Gastroesophageal sphincter (tissue), 4 donors: Measurements from ENCODE around the gene SYNPO. TPM values are rescaled to one million over a fixed set of nuclear protein-coding genes. Genes with fewer than 3 reads are reported as not detected.

Experiments
- ATAC-seq: fragments of 150-250 bp; one replicate; pipeline ENCODE4 v1.9.1; 2016; ENCODE audit warnings: mild to moderate bottlenecking, moderate library complexity
- H3K27ac ChIP-seq, 4 donors: fragments of 200-600 bp; sonication (generic) in 3 of 4; 1 replicate in 3 of 4; 2 replicates in 1 of 4; pipeline ENCODE4 v1.5.1; 2016 to 2019
- H3K27me3 ChIP-seq: fragments of 200-600 bp; sonication (generic); one replicate; pipeline ENCODE4 v1.5.1; 2019
- H3K36me3 ChIP-seq, 2 donors: fragments of 200-600 bp; sonication (generic); one replicate each; pipeline ENCODE4 v1.5.1; 2019; ENCODE audit warnings: control low read depth in 1 of 2
- H3K4me1 ChIP-seq, 3 donors: fragments of 200-600 bp; sonication (generic); 1 replicate in 2 of 3; 2 replicates in 1 of 3; pipeline ENCODE4 v1.5.1; 2016 to 2019; ENCODE audit warnings: control low read depth in 2 of 3
- H3K4me3 ChIP-seq, 2 donors: fragments of 200-600 bp; sonication (generic); one replicate each; pipeline ENCODE4 v1.5.1; 2019; ENCODE audit warnings: mild to moderate bottlenecking in 1 of 2, moderate library complexity in 1 of 2
- H3K9me3 ChIP-seq, 3 donors: fragments of 200-600 bp; sonication (generic); one replicate each; pipeline ENCODE4 v1.5.1; 2017 to 2019; ENCODE audit warnings: control low read depth in 2 of 3
- EP300 ChIP-seq: sonication (generic); formaldehyde crosslinking; IDR thresholded peaks from one replicate; pipeline ENCODE4 v1.6.1; 2017; ENCODE audit warnings: antibody characterized with exemption, mild to moderate bottlenecking
- POLR2A ChIP-seq, 2 donors: fragments of 450-650 bp; IDR thresholded peaks; one replicate each; pipeline ENCODE4 v1.6.1; 2017; ENCODE audit warnings: antibody characterized with exemption in 2 of 2, mild to moderate bottlenecking in 2 of 2, moderate library complexity in 1 of 2
- POLR2AphosphoS5 ChIP-seq: sonication (generic); formaldehyde crosslinking; IDR thresholded peaks from one replicate; pipeline ENCODE4 v1.6.1; 2017; ENCODE audit warnings: antibody characterized with exemption
- WGBS, 2 donors: methylation state at CpG; one replicate each; pipeline ENCODE4 v1.1.5; 2018; ENCODE audit warnings: low coverage in 1 of 2; 5-methylcytosine and 5-hydroxymethylcytosine counted together
- total RNA-seq, 4 donors: library from RNA; depleted of rRNA; stranded (reverse); fragments of >200 nt; gene quantifications; one replicate each; pipeline ENCODE4 v1.1.0, GENCODE V29; 2016
- TF ChIP-seq, protein P1 (sequence below), 4 experiments: fragments of 200-600 bp in 2 of 4; fragments of 450-650 bp in 2 of 4; sonication (generic) in 1 of 4; IDR thresholded peaks; one replicate each; pipeline ENCODE4 v1.5.1; 2017 to 2019; ENCODE audit warnings: antibody characterized with exemption in 4 of 4, mild to moderate bottlenecking in 2 of 4, moderate library complexity in 2 of 4

Gene SYNPO
- total RNA-seq, 4 donors from 2014 or later, result 31.6 to 50.5 (median 37.4) TPM

DNA sequence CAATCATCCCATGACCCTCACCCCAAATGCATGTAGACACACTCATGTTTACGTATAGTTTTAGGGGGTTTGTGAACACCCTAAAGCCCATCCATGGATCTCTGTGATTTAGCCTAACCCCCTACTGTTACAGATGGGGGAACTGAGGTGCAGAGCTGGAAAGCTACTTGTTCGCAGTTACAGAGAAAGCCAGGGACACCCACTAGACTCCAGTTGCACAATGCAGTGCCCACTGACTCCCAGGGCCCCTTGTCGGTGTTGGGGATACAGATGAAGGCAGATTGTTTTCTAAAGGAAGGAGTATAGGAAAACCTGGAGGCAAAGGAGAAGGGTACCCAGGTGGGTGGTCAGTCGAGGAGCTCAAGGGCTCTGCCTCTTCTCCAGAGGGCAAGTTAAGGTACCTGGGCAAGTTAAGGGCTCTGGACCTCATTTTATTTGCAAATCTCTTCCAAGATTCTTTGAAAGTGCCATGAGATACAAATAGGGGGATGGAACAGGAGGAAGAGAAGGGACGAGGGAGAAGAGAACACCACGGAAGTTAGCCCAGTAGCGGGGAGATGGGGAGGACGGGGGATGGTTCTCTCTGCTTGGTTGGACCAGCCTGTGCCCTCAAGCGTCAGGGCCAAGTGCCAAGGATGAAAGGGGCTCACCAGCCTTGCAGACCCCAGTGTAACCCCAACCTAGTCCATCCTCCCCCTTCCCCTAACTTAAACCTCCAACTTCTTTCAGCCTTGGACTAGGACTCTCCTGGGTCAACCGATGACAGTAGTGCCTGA, 21.5 kb downstream of the SYNPO start:
- no peak for TF ChIP-seq POLR2AphosphoS5
- TF ChIP-seq, protein P1, sequence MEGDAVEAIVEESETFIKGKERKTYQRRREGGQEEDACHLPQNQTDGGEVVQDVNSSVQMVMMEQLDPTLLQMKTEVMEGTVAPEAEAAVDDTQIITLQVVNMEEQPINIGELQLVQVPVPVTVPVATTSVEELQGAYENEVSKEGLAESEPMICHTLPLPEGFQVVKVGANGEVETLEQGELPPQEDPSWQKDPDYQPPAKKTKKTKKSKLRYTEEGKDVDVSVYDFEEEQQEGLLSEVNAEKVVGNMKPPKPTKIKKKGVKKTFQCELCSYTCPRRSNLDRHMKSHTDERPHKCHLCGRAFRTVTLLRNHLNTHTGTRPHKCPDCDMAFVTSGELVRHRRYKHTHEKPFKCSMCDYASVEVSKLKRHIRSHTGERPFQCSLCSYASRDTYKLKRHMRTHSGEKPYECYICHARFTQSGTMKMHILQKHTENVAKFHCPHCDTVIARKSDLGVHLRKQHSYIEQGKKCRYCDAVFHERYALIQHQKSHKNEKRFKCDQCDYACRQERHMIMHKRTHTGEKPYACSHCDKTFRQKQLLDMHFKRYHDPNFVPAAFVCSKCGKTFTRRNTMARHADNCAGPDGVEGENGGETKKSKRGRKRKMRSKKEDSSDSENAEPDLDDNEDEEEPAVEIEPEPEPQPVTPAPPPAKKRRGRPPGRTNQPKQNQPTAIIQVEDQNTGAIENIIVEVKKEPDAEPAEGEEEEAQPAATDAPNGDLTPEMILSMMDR (IDR thresholded peaks at IDR 0.05), result no peak
- Histone ChIP-seq H3K27ac (no peak overlapping the region), H3K36me3 (no peaks in the 10 kb centered on the region), H3K4me3 (no peak overlapping the region), H3K4me1 (peaks cover 0 to 43% (median 15%) of the 10 kb centered on the region in 3 donors), H3K9me3 (no peaks in the 10 kb centered on the region), H3K27me3 (no peaks in the 10 kb centered on the region)
- ATAC-seq, result no peak
- 84 to 85% methylated on average over 4 to 7 of the region's 10 CpGs for WGBS, 2 donors

DNA sequence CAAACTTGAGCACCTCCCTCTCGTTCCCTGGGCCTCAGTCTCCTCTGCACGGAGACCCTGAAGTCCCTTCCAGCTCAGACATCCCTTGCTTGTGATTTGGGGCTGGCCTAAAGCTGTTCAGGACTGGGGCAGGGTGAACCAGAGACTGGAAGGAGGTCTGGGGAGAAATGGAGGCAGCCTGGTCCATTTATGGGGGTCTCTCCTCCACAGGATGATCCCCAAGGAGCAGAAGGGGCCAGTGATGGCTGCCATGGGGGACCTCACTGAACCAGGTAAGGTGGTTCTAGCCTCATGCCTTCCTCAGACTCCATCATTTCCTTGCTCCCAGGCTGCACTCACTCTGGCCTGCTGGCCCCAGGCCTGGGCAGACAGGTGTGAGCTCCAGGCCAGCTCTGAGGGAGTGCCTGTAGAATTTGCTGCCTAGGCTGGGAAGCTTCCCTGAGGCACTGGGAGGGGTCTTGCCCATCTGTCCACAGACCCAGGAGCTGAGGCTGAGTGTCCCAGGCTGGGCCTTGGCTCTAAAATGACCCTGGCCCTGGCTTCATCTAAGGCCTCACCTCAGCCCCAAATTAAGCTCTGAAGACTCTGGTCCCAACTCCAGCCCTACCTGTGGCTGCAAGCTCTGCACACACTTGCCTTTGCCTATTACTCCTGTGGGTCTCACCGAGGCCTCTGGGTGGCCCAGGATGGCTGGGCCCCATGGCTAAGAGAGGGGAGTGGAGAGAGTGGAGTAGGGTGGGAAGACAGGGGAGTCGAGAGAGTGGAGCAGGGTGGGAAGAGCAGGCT, 22.5 kb downstream of the SYNPO start:
- TF ChIP-seq, protein P1 (IDR thresholded peaks at IDR 0.05), result no peak
- TF ChIP-seq POLR2A (IDR thresholded peaks at IDR 0.05), result no peak
- no peak for TF ChIP-seq EP300
- no peak for TF ChIP-seq POLR2AphosphoS5
- H3K27me3 ChIP-seq, result no peaks in the 10 kb centered on the region
- H3K36me3 ChIP-seq, result no peaks in the 10 kb centered on the region
- H3K27ac ChIP-seq, result no peak overlapping the region
- peaks cover 0 to 34% (median 8%) of the 10 kb centered on the region in 3 donors for H3K4me1 ChIP-seq
- no peaks in the 10 kb centered on the region for H3K9me3 ChIP-seq
- no peak overlapping the region for H3K4me3 ChIP-seq
- no peak for ATAC-seq
- 70 to 100% methylated on average over 2 of the region's 4 CpGs for WGBS, 2 donors

DNA sequence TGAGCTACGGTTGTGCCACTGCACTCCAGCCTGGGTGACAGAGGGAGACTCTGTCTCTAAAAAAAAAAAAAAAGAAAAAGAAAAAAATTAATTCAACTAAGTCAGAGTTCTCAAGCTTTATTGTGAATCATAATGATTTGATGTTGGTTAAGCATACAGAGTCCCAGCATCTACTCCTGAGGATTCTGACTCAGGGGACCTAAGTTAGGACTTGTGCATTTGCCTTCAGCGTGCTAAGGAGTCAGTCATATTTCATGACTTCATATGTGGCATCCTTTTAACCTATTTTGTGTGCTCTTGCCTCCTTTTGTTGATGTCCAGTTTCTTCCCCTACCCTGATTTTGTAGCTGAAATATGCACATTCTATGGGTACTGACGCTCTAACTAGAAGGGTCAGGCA, 23.5 kb downstream of the SYNPO start:
- Histone ChIP-seq H3K36me3 (no peaks in the 10 kb centered on the region), H3K4me1 (peaks cover 0 to 24% (median 8%) of the 10 kb centered on the region in 3 donors), H3K27ac (no peak overlapping the region), H3K9me3 (no peaks in the 10 kb centered on the region), H3K4me3 (no peak overlapping the region), H3K27me3 (no peaks in the 10 kb centered on the region)
- no peak for ATAC-seq
- TF ChIP-seq POLR2A (IDR thresholded peaks at IDR 0.05) (no peak), POLR2AphosphoS5 (no peak), EP300 (no peak)
- TF ChIP-seq, protein P1 (IDR thresholded peaks at IDR 0.05), result no peak
- 81 to 100% methylated on average over 2 to 3 of the region's 3 CpGs for WGBS, 2 donors

DNA sequence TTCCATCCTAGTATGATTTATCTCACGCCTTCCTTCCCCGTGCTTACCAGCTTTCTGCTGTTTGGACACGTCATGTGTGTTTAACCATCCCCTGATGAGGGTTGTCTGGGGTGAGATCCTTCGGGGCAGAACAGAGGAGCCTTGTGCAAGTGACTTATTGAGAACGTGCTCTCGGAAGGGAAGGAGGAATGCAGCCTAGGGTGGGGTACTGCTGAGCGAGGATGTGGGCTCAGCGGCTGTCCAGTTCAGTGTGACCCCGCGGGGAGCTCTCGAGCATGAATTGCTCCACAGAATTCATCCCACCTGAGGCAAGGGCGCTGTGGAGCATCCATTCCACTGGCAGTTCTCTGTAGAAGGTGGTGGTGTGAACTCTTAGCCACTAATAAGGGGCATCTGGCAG, 24.6 kb downstream of the SYNPO start:
- H3K4me3 ChIP-seq, result no peak overlapping the region
- TF ChIP-seq EP300 (no peak), POLR2A (IDR thresholded peaks at IDR 0.05) (no peak), POLR2AphosphoS5 (no peak)
- TF ChIP-seq, protein P1 (IDR thresholded peaks at IDR 0.05), result no peak
- no peaks in the 10 kb centered on the region for H3K36me3 ChIP-seq
- H3K4me1 ChIP-seq, result peaks cover 0 to 17% (median 8%) of the 10 kb centered on the region in 3 donors
- no peaks in the 10 kb centered on the region for H3K27me3 ChIP-seq
- H3K9me3 ChIP-seq, result no peaks in the 10 kb centered on the region
- no peak for ATAC-seq
- WGBS, 2 donors, result 58 to 61% methylated on average over 5 to 8 of the region's 12 CpGs
- no peak overlapping the region for H3K27ac ChIP-seq
